Spleen (tissue), 7 donors: ENCODE data around the gene SHQ1.

Experiments
- CTCF ChIP-seq, 11 experiments: fragments of 200-600 bp in 7 of 11; fragments of 450-650 bp in 4 of 11; sonication (generic) in 4 of 11; IDR thresholded peaks in 8 of 11; conservative IDR thresholded peaks in 3 of 11; 1 replicate in 7 of 11; 2 replicates in 4 of 11; pipeline versions ENCODE4 v1.4.0 to v1.8.0; 2016 to 2021; ENCODE audit warnings: antibody characterized with exemption in 11 of 11, inconsistent platforms in 4 of 11, mild to moderate bottlenecking in 1 of 11
- POLR2A ChIP-seq, 3 donors: fragments of 450-650 bp; IDR thresholded peaks; one replicate each; pipeline ENCODE4 v1.5.1; 2017; ENCODE audit warnings: antibody characterized with exemption in 3 of 3, mild to moderate bottlenecking in 1 of 3
- POLR2AphosphoS5 ChIP-seq, 3 donors: sonication (generic); formaldehyde crosslinking; IDR thresholded peaks; one replicate each; pipeline ENCODE4 v1.5.1; 2017; ENCODE audit warnings: antibody characterized with exemption in 3 of 3
- donor health status: DM: no; HTN: no; CAD: no; lungs with moderate emphysema.
- donor health status: DM: no; HTN: no; CAD: no.
- donor health status: DM: no; HTN: no; CAD: no.

- TF ChIP-seq CTCF (IDR thresholded peaks at IDR 0.05 in 8 of 11, conservative IDR thresholded peaks at IDR 0.05 in 3 of 11) = no peak
- no peak for TF ChIP-seq POLR2AphosphoS5 (IDR thresholded peaks at IDR 0.05)
- no peak for TF ChIP-seq POLR2A (IDR thresholded peaks at IDR 0.05)
Observed at GRCh38 chr3:72855001-72855400, 6.8 kb upstream of the SHQ1 start.
